ENCODE measurements around the gene GRM7. TPM values are rescaled to one million over a fixed set of nuclear protein-coding genes. Genes with fewer than 3 reads are reported as not detected.

Gene GRM7
- total RNA-seq, 4 donors from 2014 or later, result 0.40 TPM; not detected in 3

DNA sequence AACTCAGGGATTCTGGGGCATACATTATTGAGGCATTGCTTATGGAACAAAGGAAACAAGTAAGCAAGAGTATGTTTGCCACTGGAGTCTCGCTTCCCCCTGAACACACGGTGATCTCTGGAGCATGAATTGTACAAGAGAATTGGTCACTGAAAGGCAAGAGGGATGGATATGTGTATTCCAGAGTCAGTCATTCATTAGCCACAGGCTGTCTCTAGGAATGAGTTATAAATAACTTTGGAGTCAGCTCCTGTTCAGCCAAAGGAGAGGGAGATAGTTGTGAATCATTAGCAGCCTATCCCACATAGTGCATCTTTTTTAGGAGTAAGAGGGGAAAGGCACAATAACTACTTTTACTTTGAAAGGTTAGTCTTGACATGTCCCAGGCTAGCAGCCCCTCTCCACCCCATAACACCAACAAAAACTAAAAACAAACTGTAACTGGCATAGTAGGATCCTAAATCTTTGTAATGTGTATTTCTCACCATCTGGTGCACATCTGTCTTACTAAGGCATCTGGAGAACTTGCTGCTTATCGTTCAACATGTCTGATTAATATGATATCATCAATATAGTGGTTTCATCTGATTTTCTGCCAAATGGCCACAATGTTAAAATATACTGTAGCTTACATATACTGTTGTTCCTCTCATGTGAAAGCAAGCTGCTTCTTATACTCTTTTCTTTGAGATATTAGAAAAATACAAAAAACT, 462.2 kb downstream of the GRM7 start:
- H3K4me3 ChIP-seq, result no peak overlapping the region
- H3K4me1 ChIP-seq, result no peaks in the 10 kb centered on the region
- TF ChIP-seq, protein P1, sequence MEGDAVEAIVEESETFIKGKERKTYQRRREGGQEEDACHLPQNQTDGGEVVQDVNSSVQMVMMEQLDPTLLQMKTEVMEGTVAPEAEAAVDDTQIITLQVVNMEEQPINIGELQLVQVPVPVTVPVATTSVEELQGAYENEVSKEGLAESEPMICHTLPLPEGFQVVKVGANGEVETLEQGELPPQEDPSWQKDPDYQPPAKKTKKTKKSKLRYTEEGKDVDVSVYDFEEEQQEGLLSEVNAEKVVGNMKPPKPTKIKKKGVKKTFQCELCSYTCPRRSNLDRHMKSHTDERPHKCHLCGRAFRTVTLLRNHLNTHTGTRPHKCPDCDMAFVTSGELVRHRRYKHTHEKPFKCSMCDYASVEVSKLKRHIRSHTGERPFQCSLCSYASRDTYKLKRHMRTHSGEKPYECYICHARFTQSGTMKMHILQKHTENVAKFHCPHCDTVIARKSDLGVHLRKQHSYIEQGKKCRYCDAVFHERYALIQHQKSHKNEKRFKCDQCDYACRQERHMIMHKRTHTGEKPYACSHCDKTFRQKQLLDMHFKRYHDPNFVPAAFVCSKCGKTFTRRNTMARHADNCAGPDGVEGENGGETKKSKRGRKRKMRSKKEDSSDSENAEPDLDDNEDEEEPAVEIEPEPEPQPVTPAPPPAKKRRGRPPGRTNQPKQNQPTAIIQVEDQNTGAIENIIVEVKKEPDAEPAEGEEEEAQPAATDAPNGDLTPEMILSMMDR (IDR thresholded peaks at IDR 0.05), result no peak
- no peak for TF ChIP-seq POLR2A (IDR thresholded peaks at IDR 0.05)
- no peak for DNase-seq
- H3K36me3 ChIP-seq, result no peaks in the 10 kb centered on the region
- H3K9me3 ChIP-seq, result no peaks in the 10 kb centered on the region
- H3K27ac ChIP-seq, result no peak overlapping the region
- no peaks in the 10 kb centered on the region for H3K27me3 ChIP-seq

- H3K27me3 ChIP-seq, result no peaks in the 10 kb centered on the region
- H3K36me3 ChIP-seq, result no peaks in the 10 kb centered on the region
- no peaks in the 10 kb centered on the region for H3K9me3 ChIP-seq
- TF ChIP-seq, protein P1 (IDR thresholded peaks at IDR 0.05), result no peak
- TF ChIP-seq POLR2A (IDR thresholded peaks at IDR 0.05), result no peak
- H3K4me1 ChIP-seq, result no peaks in the 10 kb centered on the region
- H3K27ac ChIP-seq, result no peak overlapping the region
- DNase-seq, result no peak
- H3K4me3 ChIP-seq, result no peak overlapping the region
These were observed 467.4 kb downstream of the GRM7 start for GRCh38 chr3:7328339-7328738.

DNA sequence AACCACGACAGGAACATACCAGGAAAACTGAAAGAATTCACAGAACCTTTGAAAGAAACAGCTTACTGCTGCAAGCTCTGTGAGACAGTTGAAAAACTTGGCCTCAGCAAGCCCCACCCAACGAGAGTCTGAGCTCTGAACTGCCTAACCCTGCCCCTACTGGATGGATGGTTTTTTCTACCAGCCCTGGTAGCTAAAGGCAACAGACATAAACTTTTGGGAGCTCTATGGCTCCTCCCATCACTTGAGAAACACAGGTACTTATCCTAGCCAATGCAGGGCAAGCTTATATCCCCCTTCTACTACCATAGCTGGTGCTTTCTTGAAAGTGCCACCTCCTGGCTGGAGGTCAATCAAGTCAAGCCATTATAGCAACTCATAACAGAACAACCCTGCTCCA, 471.8 kb downstream of the GRM7 start:
- no peaks in the 10 kb centered on the region for H3K4me1 ChIP-seq
- H3K27ac ChIP-seq, result no peak overlapping the region
- no peaks in the 10 kb centered on the region for H3K9me3 ChIP-seq
- no peak for DNase-seq
- TF ChIP-seq POLR2A (IDR thresholded peaks at IDR 0.05), result no peak
- TF ChIP-seq, protein P1 (IDR thresholded peaks at IDR 0.05), result no peak
- H3K4me3 ChIP-seq, result no peak overlapping the region
- no peaks in the 10 kb centered on the region for H3K36me3 ChIP-seq
- no peaks in the 10 kb centered on the region for H3K27me3 ChIP-seq

- Histone ChIP-seq H3K27me3 (no peaks in the 10 kb centered on the region), H3K4me3 (no peak overlapping the region), H3K36me3 (no peaks in the 10 kb centered on the region), H3K27ac (no peak overlapping the region), H3K9me3 (no peaks in the 10 kb centered on the region), H3K4me1 (no peaks in the 10 kb centered on the region)
- DNase-seq, result no peak
- TF ChIP-seq, protein P1 (IDR thresholded peaks at IDR 0.05), result no peak
- no peak for TF ChIP-seq POLR2A (IDR thresholded peaks at IDR 0.05)
These were observed 472.2 kb downstream of the GRM7 start for GRCh38 chr3:7333125-7333524.

- H3K9me3 ChIP-seq, result no peaks in the 10 kb centered on the region
- H3K4me3 ChIP-seq, result no peak overlapping the region
- TF ChIP-seq POLR2A (IDR thresholded peaks at IDR 0.05), result no peak
- TF ChIP-seq, protein P1 (IDR thresholded peaks at IDR 0.05), result no peak
- H3K4me1 ChIP-seq, result no peaks in the 10 kb centered on the region
- no peak overlapping the region for H3K27ac ChIP-seq
- no peaks in the 10 kb centered on the region for H3K36me3 ChIP-seq
- H3K27me3 ChIP-seq, result no peaks in the 10 kb centered on the region
- DNase-seq, result no peak
These were observed 479.9 kb downstream of the GRM7 start for GRCh38 chr3:7340795-7341194.
